ENCODE measurements around the gene DENND2A.
"Not testable (repeated sequence)": the region's sequence is repeated elsewhere in the genome, so short reads cannot be mapped to it uniquely, and the experiment has no call there.

Gene DENND2A

GRCh38 chr7:140533394-140533872, 107.2 kb downstream of the DENND2A start:
- H3K4me3 ChIP-seq (ENCODE audit: low read length), result no peak overlapping the region
- TF ChIP-seq, protein P1, sequence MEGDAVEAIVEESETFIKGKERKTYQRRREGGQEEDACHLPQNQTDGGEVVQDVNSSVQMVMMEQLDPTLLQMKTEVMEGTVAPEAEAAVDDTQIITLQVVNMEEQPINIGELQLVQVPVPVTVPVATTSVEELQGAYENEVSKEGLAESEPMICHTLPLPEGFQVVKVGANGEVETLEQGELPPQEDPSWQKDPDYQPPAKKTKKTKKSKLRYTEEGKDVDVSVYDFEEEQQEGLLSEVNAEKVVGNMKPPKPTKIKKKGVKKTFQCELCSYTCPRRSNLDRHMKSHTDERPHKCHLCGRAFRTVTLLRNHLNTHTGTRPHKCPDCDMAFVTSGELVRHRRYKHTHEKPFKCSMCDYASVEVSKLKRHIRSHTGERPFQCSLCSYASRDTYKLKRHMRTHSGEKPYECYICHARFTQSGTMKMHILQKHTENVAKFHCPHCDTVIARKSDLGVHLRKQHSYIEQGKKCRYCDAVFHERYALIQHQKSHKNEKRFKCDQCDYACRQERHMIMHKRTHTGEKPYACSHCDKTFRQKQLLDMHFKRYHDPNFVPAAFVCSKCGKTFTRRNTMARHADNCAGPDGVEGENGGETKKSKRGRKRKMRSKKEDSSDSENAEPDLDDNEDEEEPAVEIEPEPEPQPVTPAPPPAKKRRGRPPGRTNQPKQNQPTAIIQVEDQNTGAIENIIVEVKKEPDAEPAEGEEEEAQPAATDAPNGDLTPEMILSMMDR (conservative IDR thresholded peaks at IDR 0.05; ENCODE audit: low read length), result no peak
- DNase-seq (ENCODE audit: low read depth), result peak; percentile 14

- not testable (repeated sequence) for DNase-seq (ENCODE audit: low read depth); H3K4me3 ChIP-seq (ENCODE audit: low read length)
These were observed 111.2 kb downstream of the DENND2A start for GRCh38 chr7:140529428-140529827.

- no peak for DNase-seq (ENCODE audit: low read depth)
- TF ChIP-seq, protein P1 (conservative IDR thresholded peaks at IDR 0.05; ENCODE audit: low read length), result no peak
- H3K4me3 ChIP-seq (ENCODE audit: low read length), result no peak overlapping the region
These were observed 113.6 kb downstream of the DENND2A start for GRCh38 chr7:140526787-140527664.

GRCh38 chr7:140526214-140526613, 114.4 kb downstream of the DENND2A start:
- TF ChIP-seq, protein P1 (conservative IDR thresholded peaks at IDR 0.05; ENCODE audit: low read length), result no peak
- no peak for DNase-seq (ENCODE audit: low read depth)
- no peak overlapping the region for H3K4me3 ChIP-seq (ENCODE audit: low read length)

- TF ChIP-seq, protein P1 (conservative IDR thresholded peaks at IDR 0.05; ENCODE audit: low read length), result no peak
- H3K4me3 ChIP-seq (ENCODE audit: low read length), result no peak overlapping the region
- DNase-seq (ENCODE audit: low read depth), result peak; percentile 71
These were observed 114.9 kb downstream of the DENND2A start for GRCh38 chr7:140525743-140526142.

- DNase-seq (ENCODE audit: low read depth), result no peak
- TF ChIP-seq, protein P1 (conservative IDR thresholded peaks at IDR 0.05; ENCODE audit: low read length), result no peak
- no peak overlapping the region for H3K4me3 ChIP-seq (ENCODE audit: low read length)
These were observed 119.2 kb downstream of the DENND2A start for GRCh38 chr7:140521421-140521820.

GRCh38 chr7:140519007-140519399, 121.6 kb downstream of the DENND2A start:
- TF ChIP-seq, protein P1 (conservative IDR thresholded peaks at IDR 0.05; ENCODE audit: low read length), result no peak
- DNase-seq (ENCODE audit: low read depth), result no peak
- H3K4me3 ChIP-seq (ENCODE audit: low read length), result no peak overlapping the region
